ENCODE results near the gene PYGO2.

Gene PYGO2

GRCh38 chr1:154935749-154936554, 25.6 kb downstream of the PYGO2 start:
- Histone ChIP-seq H3K9me3 (ENCODE audit: control insufficient read depth in 2 of 2, low read length in 2 of 2) (no peaks in the 10 kb centered on the region), H3K4me1 (ENCODE audit: control insufficient read depth in 2 of 2, insufficient read depth in 2 of 2, low read length in 2 of 2) (peaks cover 19 to 35% of the 10 kb centered on the region in 2 donors), H3K9ac (ENCODE audit: low read depth in 1 of 2, low read length in 2 of 2) (peak overlapping the region; percentile 96 to 99)

GRCh38 chr1:154934358-154934948, 27.1 kb downstream of the PYGO2 start:
- Histone ChIP-seq H3K27ac (ENCODE audit: low read depth in 2 of 2, low read length in 2 of 2) (no peak overlapping the region), H3K27me3 (ENCODE audit: control insufficient read depth in 2 of 2, insufficient read depth in 2 of 2, low read length in 2 of 2) (no peaks in the 10 kb centered on the region), H3K4me3 (ENCODE audit: low read length in 2 of 2) (no peak overlapping the region), H3K36me3 (ENCODE audit: control insufficient read depth in 2 of 2, insufficient read depth in 2 of 2, low read length in 2 of 2) (peaks cover 0 to 2% of the 10 kb centered on the region in 2 donors), H3K9me3 (ENCODE audit: control insufficient read depth in 2 of 2, low read length in 2 of 2) (no peaks in the 10 kb centered on the region), H3K4me1 (ENCODE audit: control insufficient read depth in 2 of 2, insufficient read depth in 2 of 2, low read length in 2 of 2) (peaks cover 13 to 35% of the 10 kb centered on the region in 2 donors), H3K9ac (ENCODE audit: low read depth in 1 of 2, low read length in 2 of 2) (no peak overlapping the region)

More at GRCh38 chr1:154935749-154936554, 25.6 kb downstream of the PYGO2 start:
- peak overlapping the region; percentile 99 for H3K27ac ChIP-seq (ENCODE audit: low read depth in 2 of 2, low read length in 2 of 2)
- H3K4me3 ChIP-seq (ENCODE audit: low read length in 2 of 2) = peak overlapping the region; percentile 94 to 96
- H3K27me3 ChIP-seq (ENCODE audit: control insufficient read depth in 2 of 2, insufficient read depth in 2 of 2, low read length in 2 of 2) = no peaks in the 10 kb centered on the region
- H3K36me3 ChIP-seq (ENCODE audit: control insufficient read depth in 2 of 2, insufficient read depth in 2 of 2, low read length in 2 of 2) = no peaks in the 10 kb centered on the region

GRCh38 chr1:154931940-154932487, 29.6 kb downstream of the PYGO2 start:
- H3K9me3 ChIP-seq (ENCODE audit: control insufficient read depth in 2 of 2, low read length in 2 of 2) = no peaks in the 10 kb centered on the region
- peaks cover 8 to 26% of the 10 kb centered on the region in 2 donors for H3K4me1 ChIP-seq (ENCODE audit: control insufficient read depth in 2 of 2, insufficient read depth in 2 of 2, low read length in 2 of 2)
- no peaks in the 10 kb centered on the region for H3K27me3 ChIP-seq (ENCODE audit: control insufficient read depth in 2 of 2, insufficient read depth in 2 of 2, low read length in 2 of 2)
- H3K4me3 ChIP-seq (ENCODE audit: low read length in 2 of 2) = peak overlapping the region in 1 of 2 donors; percentile 29
- H3K9ac ChIP-seq (ENCODE audit: low read depth in 1 of 2, low read length in 2 of 2) = peak overlapping the region; percentile 1 to 71
- peaks cover 3 to 12% of the 10 kb centered on the region in 2 donors for H3K36me3 ChIP-seq (ENCODE audit: control insufficient read depth in 2 of 2, insufficient read depth in 2 of 2, low read length in 2 of 2)
- peak overlapping the region; percentile 76 to 92 for H3K27ac ChIP-seq (ENCODE audit: low read depth in 2 of 2, low read length in 2 of 2)

- Histone ChIP-seq H3K9me3 (ENCODE audit: control insufficient read depth in 2 of 2, low read length in 2 of 2) (no peaks in the 10 kb centered on the region), H3K4me1 (ENCODE audit: control insufficient read depth in 2 of 2, insufficient read depth in 2 of 2, low read length in 2 of 2) (no peaks in the 10 kb centered on the region), H3K36me3 (ENCODE audit: control insufficient read depth in 2 of 2, insufficient read depth in 2 of 2, low read length in 2 of 2) (peaks cover 28 to 44% of the 10 kb centered on the region in 2 donors)
Measured at GRCh38 chr1:154926201-154926600, 35.4 kb downstream of the PYGO2 start.

GRCh38 chr1:154925335-154926170, 36.0 kb downstream of the PYGO2 start:
- Histone ChIP-seq H3K27ac (ENCODE audit: low read depth in 2 of 2, low read length in 2 of 2) (no peak overlapping the region), H3K4me1 (ENCODE audit: control insufficient read depth in 2 of 2, insufficient read depth in 2 of 2, low read length in 2 of 2) (no peaks in the 10 kb centered on the region), H3K27me3 (ENCODE audit: control insufficient read depth in 2 of 2, insufficient read depth in 2 of 2, low read length in 2 of 2) (no peaks in the 10 kb centered on the region), H3K4me3 (ENCODE audit: low read length in 2 of 2) (no peak overlapping the region), H3K36me3 (ENCODE audit: control insufficient read depth in 2 of 2, insufficient read depth in 2 of 2, low read length in 2 of 2) (peaks cover 28 to 46% of the 10 kb centered on the region in 2 donors), H3K9ac (ENCODE audit: low read depth in 1 of 2, low read length in 2 of 2) (no peak overlapping the region), H3K9me3 (ENCODE audit: control insufficient read depth in 2 of 2, low read length in 2 of 2) (no peaks in the 10 kb centered on the region)

More at GRCh38 chr1:154926201-154926600, 35.4 kb downstream of the PYGO2 start:
- Histone ChIP-seq H3K9ac (ENCODE audit: low read depth in 1 of 2, low read length in 2 of 2) (no peak overlapping the region), H3K27ac (ENCODE audit: low read depth in 2 of 2, low read length in 2 of 2) (no peak overlapping the region), H3K27me3 (ENCODE audit: control insufficient read depth in 2 of 2, insufficient read depth in 2 of 2, low read length in 2 of 2) (no peaks in the 10 kb centered on the region), H3K4me3 (ENCODE audit: low read length in 2 of 2) (no peak overlapping the region)

- no peak overlapping the region for H3K27ac ChIP-seq (ENCODE audit: low read depth in 2 of 2, low read length in 2 of 2)
- H3K4me3 ChIP-seq (ENCODE audit: low read length in 2 of 2) = no peak overlapping the region
- no peaks in the 10 kb centered on the region for H3K4me1 ChIP-seq (ENCODE audit: control insufficient read depth in 2 of 2, insufficient read depth in 2 of 2, low read length in 2 of 2)
- H3K9ac ChIP-seq (ENCODE audit: low read depth in 1 of 2, low read length in 2 of 2) = no peak overlapping the region
- no peaks in the 10 kb centered on the region for H3K9me3 ChIP-seq (ENCODE audit: control insufficient read depth in 2 of 2, low read length in 2 of 2)
- peaks cover 28 to 40% of the 10 kb centered on the region in 2 donors for H3K36me3 ChIP-seq (ENCODE audit: control insufficient read depth in 2 of 2, insufficient read depth in 2 of 2, low read length in 2 of 2)
- H3K27me3 ChIP-seq (ENCODE audit: control insufficient read depth in 2 of 2, insufficient read depth in 2 of 2, low read length in 2 of 2) = no peaks in the 10 kb centered on the region
Measured at GRCh38 chr1:154923695-154924094, 37.9 kb downstream of the PYGO2 start.

- H3K9me3 ChIP-seq (ENCODE audit: control insufficient read depth in 2 of 2, low read length in 2 of 2) = no peaks in the 10 kb centered on the region
Measured at GRCh38 chr1:154913273-154913672, 48.3 kb downstream of the PYGO2 start.

GRCh38 chr1:154912755-154913154, 48.8 kb downstream of the PYGO2 start:
- no peak overlapping the region for H3K27ac ChIP-seq (ENCODE audit: low read depth in 2 of 2, low read length in 2 of 2)

More at GRCh38 chr1:154913273-154913672, 48.3 kb downstream of the PYGO2 start:
- Histone ChIP-seq H3K27me3 (ENCODE audit: control insufficient read depth in 2 of 2, insufficient read depth in 2 of 2, low read length in 2 of 2) (no peaks in the 10 kb centered on the region), H3K27ac (ENCODE audit: low read depth in 2 of 2, low read length in 2 of 2) (no peak overlapping the region), H3K36me3 (ENCODE audit: control insufficient read depth in 2 of 2, insufficient read depth in 2 of 2, low read length in 2 of 2) (no peaks in the 10 kb centered on the region), H3K9ac (ENCODE audit: low read depth in 1 of 2, low read length in 2 of 2) (no peak overlapping the region), H3K4me3 (ENCODE audit: low read length in 2 of 2) (no peak overlapping the region), H3K4me1 (ENCODE audit: control insufficient read depth in 2 of 2, insufficient read depth in 2 of 2, low read length in 2 of 2) (no peaks in the 10 kb centered on the region)

GRCh38 chr1:154911691-154912550, 49.7 kb downstream of the PYGO2 start:
- no peak overlapping the region for H3K27ac ChIP-seq (ENCODE audit: low read depth in 2 of 2, low read length in 2 of 2)

More at GRCh38 chr1:154912755-154913154, 48.8 kb downstream of the PYGO2 start:
- Histone ChIP-seq H3K4me1 (ENCODE audit: control insufficient read depth in 2 of 2, insufficient read depth in 2 of 2, low read length in 2 of 2) (no peaks in the 10 kb centered on the region), H3K9me3 (ENCODE audit: control insufficient read depth in 2 of 2, low read length in 2 of 2) (no peaks in the 10 kb centered on the region), H3K9ac (ENCODE audit: low read depth in 1 of 2, low read length in 2 of 2) (no peak overlapping the region), H3K4me3 (ENCODE audit: low read length in 2 of 2) (no peak overlapping the region), H3K36me3 (ENCODE audit: control insufficient read depth in 2 of 2, insufficient read depth in 2 of 2, low read length in 2 of 2) (no peaks in the 10 kb centered on the region), H3K27me3 (ENCODE audit: control insufficient read depth in 2 of 2, insufficient read depth in 2 of 2, low read length in 2 of 2) (no peaks in the 10 kb centered on the region)

More at GRCh38 chr1:154911691-154912550, 49.7 kb downstream of the PYGO2 start:
- no peaks in the 10 kb centered on the region for H3K9me3 ChIP-seq (ENCODE audit: control insufficient read depth in 2 of 2, low read length in 2 of 2)
- no peak overlapping the region for H3K9ac ChIP-seq (ENCODE audit: low read depth in 1 of 2, low read length in 2 of 2)
- no peaks in the 10 kb centered on the region for H3K36me3 ChIP-seq (ENCODE audit: control insufficient read depth in 2 of 2, insufficient read depth in 2 of 2, low read length in 2 of 2)
- no peaks in the 10 kb centered on the region for H3K27me3 ChIP-seq (ENCODE audit: control insufficient read depth in 2 of 2, insufficient read depth in 2 of 2, low read length in 2 of 2)
- H3K4me3 ChIP-seq (ENCODE audit: low read length in 2 of 2) = no peak overlapping the region
- H3K4me1 ChIP-seq (ENCODE audit: control insufficient read depth in 2 of 2, insufficient read depth in 2 of 2, low read length in 2 of 2) = no peaks in the 10 kb centered on the region
